ENCODE measurements around the gene FKBP9.
A peak's percentile ranks its signal among the peaks of the same experiment; 100 is the strongest.

FKBP9 gene

DNA sequence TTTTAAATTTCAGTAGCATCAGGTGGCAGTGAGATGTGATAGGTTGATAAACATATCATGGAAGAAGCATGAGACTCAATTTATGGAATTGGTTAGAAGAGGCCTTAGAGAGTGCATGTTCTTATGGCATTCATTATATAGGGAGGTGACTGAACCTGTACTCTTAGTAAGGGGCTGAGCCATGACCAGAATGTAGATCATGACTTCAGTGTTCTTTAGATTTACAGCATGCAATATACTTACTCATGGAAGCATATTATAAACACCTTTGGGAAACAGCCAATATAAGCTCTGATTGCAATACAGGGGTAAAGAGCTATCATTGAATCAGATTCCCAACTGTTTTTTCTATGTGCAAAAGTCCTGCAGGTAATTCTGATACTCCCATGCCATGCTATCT is 55.1 kb downstream of the FKBP9 start:
- no peak for DNase-seq

DNA sequence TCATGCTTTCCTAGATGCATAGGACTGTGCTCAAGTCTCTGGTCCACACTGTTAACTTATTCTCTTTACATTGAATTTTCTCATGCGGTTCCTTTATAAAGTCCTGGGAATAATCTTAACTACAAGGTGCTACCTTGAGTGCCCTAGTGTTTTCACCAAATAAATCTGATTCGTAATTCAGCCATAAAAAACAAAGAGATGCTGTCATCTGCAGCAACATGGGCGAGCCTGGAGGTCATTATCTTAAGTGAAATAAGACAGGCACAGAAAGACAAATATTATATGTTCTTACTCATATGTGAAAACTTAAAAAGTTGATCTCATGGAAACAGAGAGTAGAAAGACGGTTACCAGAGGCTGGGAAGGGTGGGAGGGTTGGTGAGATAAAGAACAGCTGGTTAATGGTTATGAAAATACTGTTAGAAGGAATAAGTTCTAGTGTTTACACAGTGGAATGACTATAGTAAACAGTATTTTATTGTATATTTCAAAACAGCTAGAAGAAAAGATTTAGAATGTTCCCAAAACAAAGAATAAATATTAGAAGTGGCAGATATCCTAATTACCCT is 67.0 kb downstream of the FKBP9 start:
- DNase-seq, result no peak

DNA sequence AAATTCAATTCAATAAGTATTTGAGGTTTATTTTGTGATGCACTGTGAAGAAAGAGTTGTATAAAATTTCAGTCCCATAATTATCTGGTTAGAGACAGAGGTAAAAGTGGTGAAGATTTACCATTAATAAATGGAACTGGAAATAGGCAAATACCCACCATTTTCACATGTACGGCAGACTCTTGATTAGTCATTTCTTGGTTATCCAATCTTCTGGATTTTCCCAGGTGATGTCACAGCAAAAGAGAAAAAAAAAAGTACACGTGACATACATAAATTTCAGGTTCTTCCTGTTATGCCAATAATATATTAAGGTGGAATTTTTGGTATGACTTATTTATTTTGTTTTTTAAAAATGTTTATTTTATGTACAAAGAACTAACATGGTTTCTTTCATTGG is 78.5 kb downstream of the FKBP9 start:
- no peak for DNase-seq

DNA sequence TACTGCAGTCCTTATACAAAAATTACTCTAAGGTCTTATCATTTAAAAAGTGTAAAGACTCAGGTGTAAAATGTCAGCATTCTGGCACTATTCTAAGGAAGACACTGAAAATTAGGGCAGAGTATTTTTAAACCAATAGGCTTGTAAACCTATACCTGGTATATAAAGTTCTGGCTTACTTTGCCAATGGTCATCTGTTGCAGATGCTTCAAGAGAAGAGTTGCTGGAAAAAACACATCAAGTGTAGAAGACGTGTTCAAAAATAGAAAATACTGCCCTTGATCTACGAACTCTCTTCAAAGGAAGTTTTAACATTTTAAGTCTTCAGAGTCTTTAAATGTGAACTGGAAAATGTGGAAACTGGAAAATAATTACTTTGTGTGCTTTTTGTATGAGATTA is 81.4 kb downstream of the FKBP9 start:
- DNase-seq, result no peak

DNA sequence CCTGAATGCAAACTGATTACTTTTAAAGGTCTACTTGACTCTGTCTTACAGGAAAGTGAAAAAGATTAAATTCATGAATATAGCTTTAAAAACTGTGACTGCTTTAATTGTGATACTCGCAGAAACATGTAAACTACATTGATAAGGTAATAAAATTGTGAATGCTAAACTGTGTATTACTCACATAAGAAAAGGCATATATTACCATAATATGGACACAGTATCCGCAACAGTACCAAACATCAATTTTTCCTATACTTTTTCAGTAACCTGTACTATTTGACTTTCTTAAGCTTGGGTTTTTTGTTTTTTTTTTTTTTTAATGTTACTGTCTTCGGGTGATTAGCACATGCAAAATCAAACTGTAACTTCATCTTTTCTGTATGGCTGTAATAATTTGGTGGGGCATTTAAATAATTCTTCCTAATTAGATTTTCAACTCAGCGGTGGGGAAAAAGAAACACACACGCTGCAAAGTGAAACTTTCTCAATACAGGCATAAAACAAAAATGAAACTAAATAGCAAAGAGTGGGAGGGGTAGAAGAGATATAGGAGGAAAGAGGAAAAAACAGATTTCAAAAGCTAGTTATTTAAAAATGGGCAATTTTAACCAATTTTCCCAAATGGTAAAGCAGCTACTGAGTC is 82.1 kb downstream of the FKBP9 start:
- no peak for DNase-seq

DNA sequence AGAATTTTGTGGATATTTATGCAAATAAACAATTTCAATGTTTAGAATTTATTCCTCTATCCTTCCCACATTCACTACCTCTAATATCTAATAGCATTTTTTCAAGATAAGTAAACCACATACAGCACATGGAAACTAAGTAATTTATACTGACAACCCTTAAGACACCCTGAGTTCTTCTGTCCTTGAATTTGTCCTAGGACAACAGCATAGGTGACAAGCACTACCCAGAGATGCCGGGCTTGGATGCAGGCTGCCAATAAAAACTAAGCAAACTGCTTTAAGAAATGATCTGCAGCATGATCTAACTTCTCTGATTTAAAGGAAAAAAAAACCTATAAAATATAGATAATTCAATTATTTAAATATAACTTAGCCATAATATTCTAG is 82.7 kb downstream of the FKBP9 start:
- no peak for DNase-seq

DNA sequence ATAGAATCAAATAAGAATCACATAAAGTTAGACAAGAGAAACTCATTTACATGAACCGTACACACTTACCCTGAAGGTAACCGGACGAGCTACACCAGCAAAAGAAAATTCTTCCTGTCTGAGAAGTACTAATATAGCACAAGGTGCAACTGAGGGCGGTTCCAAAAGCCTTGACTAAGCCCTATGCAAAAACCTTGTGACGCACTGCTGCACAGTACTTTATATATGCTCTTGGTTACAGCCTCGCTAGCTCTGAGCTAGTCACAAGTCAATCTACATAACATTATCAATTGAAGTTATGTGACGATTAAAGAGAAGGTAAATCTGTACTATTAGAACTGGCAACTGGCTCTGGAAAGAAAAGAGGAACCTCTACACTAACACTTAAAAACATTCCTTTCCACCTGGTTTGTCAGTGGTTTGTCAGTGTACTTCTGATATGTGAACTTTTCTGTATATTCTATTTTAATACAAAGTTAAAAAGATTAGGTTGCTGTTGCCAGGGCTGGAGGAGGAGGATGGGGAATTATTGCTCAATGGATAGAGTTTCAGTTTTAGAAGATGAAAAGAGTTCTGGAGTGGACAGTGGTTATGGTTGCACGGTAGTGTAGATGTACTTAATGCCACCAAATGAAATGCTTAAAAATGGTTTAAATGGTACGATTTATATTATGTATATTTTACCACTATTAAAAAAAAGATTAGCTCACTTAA is 83.7 kb downstream of the FKBP9 start:
- peak; percentile 56 for DNase-seq

DNA sequence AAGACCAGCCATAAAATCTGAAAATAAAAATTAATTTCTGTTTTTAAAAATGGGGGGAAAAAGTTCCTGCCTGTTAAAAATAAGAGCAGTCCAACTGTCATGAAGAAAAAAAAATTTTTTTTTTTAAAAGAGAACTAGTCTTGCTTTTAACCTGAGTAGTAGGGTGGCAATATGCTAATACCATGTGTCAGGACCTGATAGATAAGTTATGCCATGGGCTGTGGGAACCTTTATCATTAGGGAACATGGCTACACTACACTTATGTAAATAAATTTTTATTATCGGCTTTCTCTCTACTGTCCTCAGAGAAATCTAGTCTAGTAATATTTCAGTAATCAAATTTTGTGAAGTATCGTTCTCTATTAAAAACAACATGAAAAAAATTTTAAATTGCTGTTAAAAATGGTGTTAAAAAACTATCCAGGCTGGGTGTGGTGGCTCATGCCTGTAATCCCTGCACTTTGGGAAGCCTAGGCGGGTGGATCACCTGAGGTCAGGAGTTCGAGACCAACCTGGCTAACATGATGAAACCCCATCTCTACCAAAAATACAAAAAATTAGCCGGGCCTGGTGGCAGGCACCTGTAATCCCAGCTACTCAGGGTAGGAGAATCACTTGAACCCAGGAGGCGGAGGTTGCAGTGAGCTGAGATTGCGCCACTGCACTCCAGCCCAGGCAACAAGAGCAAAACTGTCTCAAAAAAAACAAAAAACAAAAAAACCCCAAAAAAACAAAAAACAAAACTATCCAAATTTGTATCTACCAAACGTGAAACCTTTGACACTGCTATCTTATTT is 84.6 kb downstream of the FKBP9 start:
- DNase-seq, result no peak

DNA sequence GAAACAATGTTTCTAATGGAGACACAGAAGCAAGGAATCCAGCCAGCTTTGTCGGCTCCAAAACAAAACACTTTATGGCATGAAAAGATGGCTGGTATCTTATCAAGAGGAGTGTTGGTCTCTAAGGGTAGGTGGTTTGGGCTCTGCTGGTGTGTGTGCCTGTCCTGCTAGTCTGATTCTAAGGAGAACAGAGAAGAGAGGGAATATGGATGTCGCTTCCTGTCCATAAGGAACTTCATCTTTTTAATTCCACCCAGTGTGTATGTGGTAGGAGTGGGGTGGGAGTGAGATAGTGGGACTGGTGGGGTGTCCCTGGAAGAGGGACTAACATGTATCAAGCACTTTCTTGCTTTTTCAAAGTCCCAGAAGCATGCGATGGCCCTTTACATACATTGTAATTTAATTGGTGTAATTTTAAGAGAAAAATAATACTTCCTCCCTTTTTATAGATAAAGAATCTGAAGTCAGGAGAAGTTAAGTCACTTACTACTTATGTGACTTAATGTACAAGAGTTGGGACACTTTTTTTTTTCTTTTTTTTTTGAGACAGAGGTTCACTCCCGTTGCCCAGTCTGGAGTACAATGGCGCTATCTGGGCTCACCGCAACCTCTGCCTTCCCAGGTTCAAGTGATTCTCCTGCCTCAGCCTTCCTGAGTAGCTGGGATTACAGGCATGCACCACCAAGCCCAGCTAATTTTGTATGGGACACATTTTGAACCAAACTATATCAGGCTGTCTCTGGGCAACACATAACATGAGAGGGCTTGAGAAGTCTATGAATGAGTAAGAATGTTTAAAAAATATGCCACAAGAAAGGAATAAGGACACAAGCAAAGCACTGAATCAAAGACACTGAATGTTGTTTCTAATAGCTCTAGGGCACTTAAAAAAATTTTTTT is 86.5 kb downstream of the FKBP9 start:
- no peak for DNase-seq

DNA sequence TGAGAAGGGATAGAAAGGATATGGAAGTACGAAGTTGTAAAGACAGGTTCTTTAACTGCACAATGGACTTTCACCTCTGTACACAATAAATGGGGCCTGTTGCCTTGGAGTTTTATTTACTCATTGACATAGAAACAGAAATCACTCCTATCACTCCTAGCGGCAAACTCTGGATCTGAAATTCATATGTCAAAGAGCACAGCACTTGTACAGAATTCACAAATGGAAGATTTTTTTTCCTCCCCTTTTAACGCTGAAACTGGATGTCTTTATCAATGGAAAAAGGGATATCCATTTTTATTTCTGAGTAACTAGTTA is 87.1 kb downstream of the FKBP9 start:
- DNase-seq, result no peak

DNA sequence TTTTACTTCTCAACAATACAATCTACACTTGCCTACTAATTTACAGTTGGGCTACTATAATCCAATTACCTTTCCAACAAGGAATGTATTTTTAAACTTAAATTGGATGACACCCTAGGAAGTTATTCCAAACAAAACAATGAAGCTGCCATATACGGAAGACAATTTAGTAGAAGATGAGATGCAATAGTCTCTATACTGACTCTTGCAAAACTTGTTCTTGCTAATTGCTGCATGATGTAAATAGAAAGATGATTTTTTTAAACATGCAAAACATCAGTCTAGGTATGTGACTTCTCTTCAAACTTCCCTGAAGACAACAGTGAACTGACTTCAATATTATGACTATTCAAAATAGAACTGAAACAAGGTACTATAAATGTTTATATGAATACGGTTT is 87.7 kb downstream of the FKBP9 start:
- DNase-seq, result no peak

DNA sequence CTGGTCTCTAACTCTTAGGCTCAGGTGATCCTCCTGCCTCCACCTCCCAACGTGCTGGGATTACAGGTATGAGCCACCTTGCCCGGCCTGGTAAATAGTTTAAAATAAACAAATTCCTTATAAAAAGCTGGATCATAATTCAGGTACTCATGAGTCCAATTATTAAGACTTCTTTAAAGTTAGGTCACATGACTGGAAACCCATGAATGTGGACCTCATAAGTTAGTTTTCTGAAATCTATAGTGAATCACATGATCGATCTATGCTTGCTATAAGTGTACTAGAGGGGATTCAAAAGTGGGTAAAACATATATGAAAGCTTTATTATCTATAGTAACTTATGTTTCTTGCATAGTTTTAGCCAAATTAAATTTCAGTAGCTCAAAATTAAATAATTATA is 91.0 kb downstream of the FKBP9 start:
- DNase-seq, result no peak

DNA sequence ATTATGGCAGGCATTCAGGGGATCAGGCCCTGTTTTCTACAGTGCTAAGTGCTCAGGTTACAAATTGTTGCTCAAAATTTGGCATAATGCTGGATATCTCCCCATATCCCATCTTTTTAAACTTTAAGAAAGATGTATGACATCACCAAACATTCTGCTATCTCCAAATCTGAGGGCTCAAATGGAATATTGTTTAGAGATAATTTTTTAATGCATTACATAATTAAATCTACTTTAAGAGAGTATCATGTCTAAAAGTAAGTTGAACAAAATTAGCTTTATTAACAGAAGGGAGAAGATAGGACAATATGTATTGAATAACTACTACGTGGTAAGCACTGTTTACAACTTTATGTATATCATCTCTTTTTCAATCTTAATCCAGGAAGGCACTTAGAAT is 91.5 kb downstream of the FKBP9 start:
- DNase-seq, result no peak

DNA sequence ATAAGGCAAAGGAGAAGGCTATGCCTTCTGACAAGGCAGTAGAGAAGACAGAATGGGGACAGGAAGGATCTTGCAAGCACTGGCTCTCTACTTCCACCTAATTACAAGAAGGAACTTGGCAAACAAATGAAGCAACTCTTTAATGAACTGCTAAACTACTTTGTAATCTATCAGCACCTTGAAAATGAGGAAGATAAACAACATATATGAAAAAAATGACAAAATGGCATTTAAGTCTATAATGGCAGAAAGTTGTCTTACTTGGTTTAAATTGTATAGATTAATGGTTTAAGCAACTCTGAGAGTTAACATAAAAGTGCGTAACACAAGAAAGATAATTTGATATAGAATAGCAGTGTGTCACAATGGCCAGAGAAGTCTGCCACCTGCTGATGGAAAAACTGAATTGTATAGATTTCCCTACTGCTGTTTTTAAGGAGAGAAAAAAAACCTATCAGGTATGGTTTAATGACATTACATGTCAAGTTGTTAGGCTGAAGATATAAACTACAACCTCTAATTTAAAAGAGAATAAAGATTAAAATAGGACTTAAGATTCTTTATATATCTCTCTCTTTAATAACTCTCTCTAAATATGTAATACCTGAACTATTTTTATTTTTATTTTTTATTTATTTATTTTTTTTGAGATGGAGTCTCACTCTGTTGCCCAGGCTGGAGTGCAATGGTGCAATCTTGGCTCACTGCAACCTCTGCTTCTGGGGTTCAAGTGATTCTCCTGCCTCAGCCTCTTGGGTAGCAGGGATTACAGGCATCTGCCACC is 93.5 kb downstream of the FKBP9 start:
- DNase-seq, result no peak

DNA sequence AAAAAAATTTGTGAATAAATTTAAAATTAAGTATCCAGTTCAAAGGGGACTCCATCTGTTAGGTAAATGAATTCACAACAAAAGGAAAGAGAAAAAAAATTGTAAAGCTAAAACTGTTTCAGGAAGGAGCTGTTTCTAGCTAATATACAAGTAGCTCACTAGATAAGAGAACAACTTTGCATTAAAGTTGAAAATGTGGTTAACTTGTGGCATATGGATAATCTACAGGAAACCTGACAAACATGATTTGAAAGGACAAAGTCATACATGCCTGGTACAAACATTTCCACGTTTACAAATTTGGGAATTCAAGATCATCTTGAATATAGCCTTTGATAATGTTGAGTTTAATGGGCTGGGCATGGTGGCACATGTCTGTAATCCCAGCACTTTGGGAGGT is 96.5 kb downstream of the FKBP9 start:
- no peak for DNase-seq

DNA sequence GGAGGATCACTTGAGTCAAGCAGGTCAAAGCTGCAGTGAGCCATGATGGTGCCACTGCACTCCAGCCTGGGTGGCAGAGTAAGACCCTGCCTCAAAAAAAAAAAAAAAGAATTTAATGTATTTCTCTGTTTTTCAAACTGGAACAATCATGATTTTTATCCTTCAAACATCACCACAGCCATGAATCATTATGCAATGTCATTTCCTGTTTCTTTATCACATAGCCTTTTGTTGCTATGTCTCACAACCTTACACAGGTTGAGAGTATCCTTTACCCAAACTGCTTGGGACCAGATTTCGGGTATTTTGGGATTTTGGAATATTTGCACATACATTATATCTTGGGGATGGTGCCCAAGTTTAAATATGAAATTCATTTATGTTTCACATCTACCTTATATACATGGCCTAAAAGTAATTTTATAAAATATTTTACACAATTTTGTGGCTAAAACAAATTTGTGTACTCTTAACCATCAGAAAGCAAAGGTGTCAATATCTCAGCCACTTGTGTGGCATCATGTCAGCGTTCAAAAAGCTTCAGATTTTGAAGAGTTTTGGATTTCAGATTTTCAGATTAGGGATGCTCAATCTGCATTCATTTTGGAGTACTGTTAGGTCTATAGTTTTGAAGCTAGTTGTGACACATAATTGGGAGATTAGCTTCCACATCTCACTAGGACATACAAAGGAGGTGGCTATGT is 97.2 kb downstream of the FKBP9 start:
- no peak for DNase-seq

DNA sequence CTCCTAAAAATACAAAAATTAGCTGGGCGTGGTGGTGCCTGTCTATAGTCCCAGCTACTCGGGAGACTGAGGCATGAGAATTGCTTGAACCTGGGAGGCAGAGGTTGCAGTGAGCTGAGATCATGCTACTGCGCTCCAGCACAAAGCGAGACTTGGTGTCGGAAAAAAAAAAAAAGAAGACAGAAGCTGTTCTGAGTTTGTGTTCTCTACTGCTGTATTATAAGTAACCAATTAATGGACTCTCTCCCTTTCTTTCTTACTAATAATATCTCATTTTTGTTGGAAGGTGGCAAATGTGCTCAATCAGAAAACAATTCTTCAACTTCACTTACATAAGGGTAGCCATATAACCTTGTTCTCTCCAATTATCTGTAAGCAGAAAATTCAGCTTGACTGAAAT is 97.9 kb downstream of the FKBP9 start:
- no peak for DNase-seq

Measured in activated T-cell treated with anti-CD3 and anti-CD28 coated beads for 4 hours (primary cell).